Spleen (tissue), 11 donors: ENCODE results near the gene SLC35F3. TPM values are rescaled to one million over a fixed set of nuclear protein-coding genes. Genes with fewer than 3 reads are reported as not detected.

Experiments used
- DNase-seq: peaks from one replicate; pipeline ENCODE4 v3.0.0-alpha.2; 2020
- H3K27ac ChIP-seq, 8 donors: fragments of 200-600 bp; sonication (generic) in 7 of 8; 1 replicate in 4 of 8; 2 replicates in 4 of 8; pipeline versions ENCODE4 v1.5.0 to v1.8.0; 2016 to 2021; ENCODE audit warnings: inconsistent platforms in 4 of 8, mild to moderate bottlenecking in 4 of 8, moderate library complexity in 1 of 8
- H3K27me3 ChIP-seq, 7 donors: fragments of 200-600 bp; sonication (generic) in 6 of 7; replicated peaks in 1 of 7; 1 replicate in 4 of 7; 2 replicates in 3 of 7; pipeline versions ENCODE4 v1.5.0 to v1.8.0; 2016 to 2021; ENCODE audit warnings: inconsistent platforms in 3 of 7, mild to moderate bottlenecking in 1 of 7
- H3K36me3 ChIP-seq, 6 donors: fragments of 200-600 bp; sonication (generic) in 5 of 6; 1 replicate in 4 of 6; 2 replicates in 2 of 6; pipeline versions ENCODE4 v1.5.0 to v1.8.0; 2016 to 2021; ENCODE audit warnings: inconsistent platforms in 2 of 6
- H3K4me1 ChIP-seq, 6 donors: fragments of 200-600 bp; sonication (generic) in 5 of 6; 1 replicate in 3 of 6; 2 replicates in 3 of 6; pipeline versions ENCODE4 v1.5.0 to v1.8.0; 2016 to 2021; ENCODE audit warnings: inconsistent platforms in 3 of 6
- H3K4me3 ChIP-seq, 8 donors: fragments of 200-600 bp; sonication (generic) in 7 of 8; 1 replicate in 4 of 8; 2 replicates in 4 of 8; pipeline versions ENCODE4 v1.5.0 to v1.8.0; 2016 to 2021; ENCODE audit warnings: inconsistent platforms in 4 of 8, mild to moderate bottlenecking in 4 of 8, moderate library complexity in 2 of 8
- H3K9me3 ChIP-seq, 8 donors: fragments of 200-600 bp; sonication (generic) in 7 of 8; 1 replicate in 4 of 8; 2 replicates in 4 of 8; pipeline versions ENCODE4 v1.5.0 to v1.8.0; 2016 to 2021; ENCODE audit warnings: inconsistent platforms in 4 of 8
- POLR2A ChIP-seq, 3 donors: fragments of 450-650 bp; IDR thresholded peaks; one replicate each; pipeline ENCODE4 v1.5.1; 2017; ENCODE audit warnings: antibody characterized with exemption in 3 of 3, mild to moderate bottlenecking in 1 of 3
- POLR2AphosphoS5 ChIP-seq, 3 donors: sonication (generic); formaldehyde crosslinking; IDR thresholded peaks; one replicate each; pipeline ENCODE4 v1.5.1; 2017; ENCODE audit warnings: antibody characterized with exemption in 3 of 3
- WGBS, 5 donors: extraction: QIAGEN DNeasy Blood & Tissue Kit in 3 of 5; methylation state at CpG; one replicate each; pipeline versions ENCODE4 v1.1.5 to v1.1.7; 2013 to 2018; 5-methylcytosine and 5-hydroxymethylcytosine counted together
- intact Hi-C: fragments of 100-400 bp; cut with DNase I; formaldehyde crosslinking; loops from one replicate; pipeline ENCODE4 v1.15.0; 2023; ENCODE audit warnings: low total_unique reads
- polyA plus RNA-seq, 3 donors: library from polyadenylated mRNA; stranded (reverse); fragments of 200-250 nt; gene quantifications; one replicate each; pipeline ENCODE4 v1.2.1, GENCODE V29; 2013
- total RNA-seq, 7 donors: library from RNA; depleted of rRNA in 3 of 7; stranded (reverse); fragments of >200 nt in 3 of 7; fragmentation: NEBNext Ultra II Directional in 4 of 7; extraction: Animal tissue kit (Norgen Biotek cat#: 25700) in 4 of 7; gene quantifications; one replicate each; pipeline versions ENCODE4 v1.1.0 to v1.2.1, GENCODE V29; 2016 to 2021
- TF ChIP-seq, protein P1 (sequence below), 11 experiments: fragments of 200-600 bp in 7 of 11; fragments of 450-650 bp in 4 of 11; sonication (generic) in 4 of 11; IDR thresholded peaks in 8 of 11; conservative IDR thresholded peaks in 3 of 11; 1 replicate in 7 of 11; 2 replicates in 4 of 11; pipeline versions ENCODE4 v1.4.0 to v1.8.0; 2016 to 2021; ENCODE audit warnings: antibody characterized with exemption in 11 of 11, inconsistent platforms in 4 of 11, mild to moderate bottlenecking in 1 of 11
- donor health status: healthy with polysubstance abuse.
- donor health status: DM: no; HTN: no; CAD: no; lungs with moderate emphysema.
- donor health status: DM: no; HTN: no; CAD: no.
- donor health status: Bipolar disorder and iron deficiency.
- donor health status: healthy.
- donor health status: DM: no; HTN: no; CAD: no.
- donor health status: DM: yes; HTN: yes; CAD: no.

SLC35F3 gene
- total and polyA plus RNA-seq, 10 donors: 0.03 to 0.44 (median 0.11) TPM; not detected in 5

DNA sequence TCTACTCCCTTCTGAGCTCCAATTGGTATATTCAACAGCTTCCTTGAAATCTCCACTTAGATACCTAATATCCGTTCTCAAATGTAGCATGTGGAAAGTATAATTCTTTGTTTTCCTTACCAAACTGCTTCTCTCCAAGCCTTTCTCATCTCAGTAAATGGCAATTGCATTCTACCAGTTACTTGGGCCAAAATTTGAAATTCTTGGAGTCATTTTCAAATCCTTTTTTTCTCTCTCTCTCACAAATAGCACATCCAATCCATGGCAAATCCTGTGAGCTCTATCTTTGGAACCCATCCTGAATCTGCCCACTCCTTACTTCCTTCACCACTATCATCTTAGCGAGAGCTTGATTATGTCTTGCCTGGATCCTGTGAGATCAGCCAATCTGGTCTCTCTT, 39.3 kb upstream of the SLC35F3 start:
- Histone ChIP-seq H3K36me3 (no peaks in the 10 kb centered on the region), H3K9me3 (peaks cover 2 to 40% (median 29%) of the 10 kb centered on the region in 8 donors), H3K27me3 (no peaks in the 10 kb centered on the region), H3K27ac (no peak overlapping the region), H3K4me1 (no peaks in the 10 kb centered on the region), H3K4me3 (no peak overlapping the region)
- 70 to 95% (median 90%) methylated on average over 2 of the region's 2 CpGs for WGBS, 5 donors
- intact Hi-C loops: no loop called here
- no peak for TF ChIP-seq POLR2A (IDR thresholded peaks at IDR 0.05)
- TF ChIP-seq, protein P1, sequence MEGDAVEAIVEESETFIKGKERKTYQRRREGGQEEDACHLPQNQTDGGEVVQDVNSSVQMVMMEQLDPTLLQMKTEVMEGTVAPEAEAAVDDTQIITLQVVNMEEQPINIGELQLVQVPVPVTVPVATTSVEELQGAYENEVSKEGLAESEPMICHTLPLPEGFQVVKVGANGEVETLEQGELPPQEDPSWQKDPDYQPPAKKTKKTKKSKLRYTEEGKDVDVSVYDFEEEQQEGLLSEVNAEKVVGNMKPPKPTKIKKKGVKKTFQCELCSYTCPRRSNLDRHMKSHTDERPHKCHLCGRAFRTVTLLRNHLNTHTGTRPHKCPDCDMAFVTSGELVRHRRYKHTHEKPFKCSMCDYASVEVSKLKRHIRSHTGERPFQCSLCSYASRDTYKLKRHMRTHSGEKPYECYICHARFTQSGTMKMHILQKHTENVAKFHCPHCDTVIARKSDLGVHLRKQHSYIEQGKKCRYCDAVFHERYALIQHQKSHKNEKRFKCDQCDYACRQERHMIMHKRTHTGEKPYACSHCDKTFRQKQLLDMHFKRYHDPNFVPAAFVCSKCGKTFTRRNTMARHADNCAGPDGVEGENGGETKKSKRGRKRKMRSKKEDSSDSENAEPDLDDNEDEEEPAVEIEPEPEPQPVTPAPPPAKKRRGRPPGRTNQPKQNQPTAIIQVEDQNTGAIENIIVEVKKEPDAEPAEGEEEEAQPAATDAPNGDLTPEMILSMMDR (IDR thresholded peaks at IDR 0.05 in 8 of 11, conservative IDR thresholded peaks at IDR 0.05 in 3 of 11): no peak
- TF ChIP-seq POLR2AphosphoS5 (IDR thresholded peaks at IDR 0.05): no peak
- no peak for DNase-seq

DNA sequence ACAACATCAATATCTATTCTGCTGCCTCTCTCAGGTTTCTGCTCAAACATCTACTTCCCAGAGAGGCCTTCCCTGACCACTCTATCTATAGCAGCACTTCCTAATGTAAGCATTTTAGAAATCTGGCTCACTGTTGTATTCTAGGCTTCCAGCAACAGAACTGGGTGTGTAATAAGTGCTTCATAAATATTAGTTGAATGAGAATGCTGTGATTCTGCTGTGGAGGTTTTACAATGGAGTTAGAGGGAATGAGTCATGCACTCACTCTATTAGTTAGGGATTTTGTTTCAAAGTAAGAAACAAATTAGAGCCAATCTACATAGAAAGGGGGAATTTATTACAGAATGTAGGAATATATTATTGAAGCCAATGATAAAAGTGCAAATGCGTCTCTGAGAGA, 38.6 kb upstream of the SLC35F3 start:
- Histone ChIP-seq H3K36me3 (no peaks in the 10 kb centered on the region), H3K27ac (no peak overlapping the region), H3K9me3 (peaks cover 2 to 40% (median 29%) of the 10 kb centered on the region in 8 donors), H3K27me3 (no peaks in the 10 kb centered on the region), H3K4me1 (no peaks in the 10 kb centered on the region), H3K4me3 (no peak overlapping the region)
- DNase-seq: no peak
- 81 to 100% (median 92%) methylated on average over 1 of the region's 1 CpG for WGBS, 5 donors
- intact Hi-C loops: no loop called here
- TF ChIP-seq POLR2A (IDR thresholded peaks at IDR 0.05) (no peak), POLR2AphosphoS5 (IDR thresholded peaks at IDR 0.05) (no peak)
- TF ChIP-seq, protein P1 (IDR thresholded peaks at IDR 0.05 in 8 of 11, conservative IDR thresholded peaks at IDR 0.05 in 3 of 11): no peak

DNA sequence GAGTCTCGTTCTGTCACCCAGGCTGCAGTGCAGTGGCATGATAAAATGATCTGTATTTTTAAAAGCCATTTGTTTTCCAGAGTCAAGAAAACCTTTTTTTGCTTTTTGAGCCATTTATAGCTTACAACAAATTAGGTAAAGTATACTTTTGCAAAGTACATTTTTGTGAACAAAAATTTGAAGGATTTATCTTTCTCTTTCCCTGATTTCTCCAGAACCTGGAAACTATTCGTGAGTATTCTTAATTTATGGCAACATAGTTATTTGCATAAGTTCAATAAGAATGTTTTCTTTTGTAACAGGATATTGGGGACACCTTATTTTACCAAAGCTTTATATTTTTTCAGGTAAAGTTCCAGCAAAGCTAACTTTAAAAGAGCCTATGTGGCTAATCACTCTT, 37.4 kb upstream of the SLC35F3 start:
- intact Hi-C loops: no loop called here

DNA sequence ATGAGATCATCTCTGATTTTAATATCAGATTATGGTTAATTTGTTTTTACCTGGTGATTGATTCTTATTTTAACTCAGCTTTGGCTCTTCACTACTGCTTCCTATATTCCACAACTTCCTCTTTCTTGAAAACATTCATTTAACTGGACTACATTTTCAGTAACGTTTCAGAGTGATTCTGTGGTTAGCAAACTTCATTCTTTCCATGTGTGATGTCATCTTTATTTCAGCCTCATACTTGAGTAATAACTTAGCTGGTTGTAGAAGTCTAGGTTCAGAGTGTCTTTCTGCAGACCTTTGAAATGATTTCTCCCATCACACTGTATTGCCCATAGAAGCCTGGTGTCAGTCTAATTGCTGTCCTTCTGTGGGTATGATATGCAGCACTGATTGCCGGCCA, 36.0 kb upstream of the SLC35F3 start:
- H3K27me3 ChIP-seq: no peaks in the 10 kb centered on the region
- H3K4me3 ChIP-seq: no peak overlapping the region
- intact Hi-C loops: no loop called here
- no peak for TF ChIP-seq POLR2A (IDR thresholded peaks at IDR 0.05)
- TF ChIP-seq, protein P1 (IDR thresholded peaks at IDR 0.05 in 8 of 11, conservative IDR thresholded peaks at IDR 0.05 in 3 of 11): no peak
- no peak for TF ChIP-seq POLR2AphosphoS5 (IDR thresholded peaks at IDR 0.05)
- no peak overlapping the region for H3K27ac ChIP-seq
- 42 to 54% (median 50%) methylated on average over 2 of the region's 2 CpGs for WGBS, 5 donors
- H3K4me1 ChIP-seq: no peaks in the 10 kb centered on the region
- DNase-seq: no peak
- no peaks in the 10 kb centered on the region for H3K36me3 ChIP-seq
- H3K9me3 ChIP-seq: peaks cover 2 to 40% (median 29%) of the 10 kb centered on the region in 8 donors

More for the DNA sequence above, 37.4 kb upstream of the SLC35F3 start:
- no peak for DNase-seq
- H3K27ac ChIP-seq: no peak overlapping the region
- H3K4me1 ChIP-seq: no peaks in the 10 kb centered on the region
- no peaks in the 10 kb centered on the region for H3K27me3 ChIP-seq
- 65 to 81% (median 75%) methylated on average over 2 of the region's 2 CpGs for WGBS, 5 donors
- H3K9me3 ChIP-seq: peaks cover 2 to 40% (median 29%) of the 10 kb centered on the region in 8 donors
- no peak overlapping the region for H3K4me3 ChIP-seq
- TF ChIP-seq POLR2AphosphoS5 (IDR thresholded peaks at IDR 0.05): no peak
- TF ChIP-seq POLR2A (IDR thresholded peaks at IDR 0.05): no peak
- TF ChIP-seq, protein P1 (IDR thresholded peaks at IDR 0.05 in 8 of 11, conservative IDR thresholded peaks at IDR 0.05 in 3 of 11): no peak
- H3K36me3 ChIP-seq: no peaks in the 10 kb centered on the region
